Head of caudate nucleus (tissue), 42 donors: ENCODE measurements around the gene C5.
"Not testable (repeated sequence)": the region's sequence is repeated elsewhere in the genome, so short reads cannot be mapped to it uniquely, and the experiment has no call there.

Source experiments
- DNase-seq, 42 donors: peaks; one replicate each; pipeline versions ENCODE4 v3.0.0 to v3.0.0-alpha.2; 2020 to 2021; ENCODE audit warnings: mixed read lengths in 7 of 42
- intact Hi-C: fragments of 100-400 bp; cut with DNase I; formaldehyde crosslinking; loops from one replicate; pipeline ENCODE4 v1.15.0; 2022

C5 gene

GRCh38 chr9:120996409-120996808 lies 53.7 kb downstream of the C5 start:
- intact Hi-C loops: no loop called here
- DNase-seq: no peak

- intact Hi-C loops: loop anchor here (10.0 kb wide), 1 partner anchor 76 kb away; no protein-coding TSS in a partner anchor
- no peak for DNase-seq
Observed at GRCh38 chr9:120989065-120989464, 61.0 kb downstream of the C5 start.

GRCh38 chr9:120985819-120986222 lies 64.3 kb downstream of the C5 start:
- DNase-seq: peak in 7 of 42 donors; percentile 8 to 61 (median 38)
- intact Hi-C loops: loop anchor here (10.0 kb wide), 1 partner anchor 79 kb away; no protein-coding TSS in a partner anchor

- intact Hi-C loops: loop anchor here (10.0 kb wide), 1 partner anchor 81 kb away; no protein-coding TSS in a partner anchor
Observed at GRCh38 chr9:120983259-120983837, 66.7 kb downstream of the C5 start.

GRCh38 chr9:120982836-120983235 lies 67.2 kb downstream of the C5 start:
- intact Hi-C loops: loop anchor here (10.0 kb wide), 1 partner anchor 82 kb away; no protein-coding TSS in a partner anchor

More at GRCh38 chr9:120983259-120983837, 66.7 kb downstream of the C5 start:
- no peak for DNase-seq

GRCh38 chr9:120980951-120981350 lies 69.1 kb downstream of the C5 start:
- intact Hi-C loops: loop anchor here (10.0 kb wide), 1 partner anchor 84 kb away; no protein-coding TSS in a partner anchor
- DNase-seq: no peak

More at GRCh38 chr9:120982836-120983235, 67.2 kb downstream of the C5 start:
- DNase-seq: no peak

GRCh38 chr9:120979797-120980196 lies 70.3 kb downstream of the C5 start:
- DNase-seq: no peak
- intact Hi-C loops: loop anchor here (10.0 kb wide), 1 partner anchor 85 kb away; no protein-coding TSS in a partner anchor

GRCh38 chr9:120978987-120979386 lies 71.1 kb downstream of the C5 start:
- DNase-seq: no peak
- intact Hi-C loops: no loop called here

GRCh38 chr9:120977321-120977720 lies 72.8 kb downstream of the C5 start:
- intact Hi-C loops: no loop called here

GRCh38 chr9:120974921-120975320 lies 75.2 kb downstream of the C5 start:
- intact Hi-C loops: no loop called here

More at GRCh38 chr9:120977321-120977720, 72.8 kb downstream of the C5 start:
- no peak for DNase-seq

GRCh38 chr9:120974181-120974580 lies 75.9 kb downstream of the C5 start:
- intact Hi-C loops: no loop called here
- DNase-seq: no peak

More at GRCh38 chr9:120974921-120975320, 75.2 kb downstream of the C5 start:
- DNase-seq: no peak

- DNase-seq: no peak
- intact Hi-C loops: no loop called here
Observed at GRCh38 chr9:120971938-120972337, 78.1 kb downstream of the C5 start.

GRCh38 chr9:120971471-120971870 lies 78.6 kb downstream of the C5 start:
- intact Hi-C loops: not testable (repeated sequence)

GRCh38 chr9:120970244-120970643 lies 79.8 kb downstream of the C5 start:
- no peak for DNase-seq
- intact Hi-C loops: no loop called here

More at GRCh38 chr9:120971471-120971870, 78.6 kb downstream of the C5 start:
- not testable (repeated sequence) for DNase-seq

GRCh38 chr9:120966013-120966369 lies 84.1 kb downstream of the C5 start:
- intact Hi-C loops: no loop called here
- DNase-seq: peak in 1 of 42 donors; percentile 11

GRCh38 chr9:120965344-120966012 lies 84.6 kb downstream of the C5 start:
- peak in 31 of 42 donors; percentile 11 to 80 (median 42) for DNase-seq

GRCh38 chr9:120961936-120962335 lies 88.1 kb downstream of the C5 start:
- intact Hi-C loops: no loop called here
- DNase-seq: no peak

More at GRCh38 chr9:120965344-120966012, 84.6 kb downstream of the C5 start:
- intact Hi-C loops: no loop called here

GRCh38 chr9:120960001-120960400 lies 90.1 kb downstream of the C5 start:
- no peak for DNase-seq
- intact Hi-C loops: no loop called here

GRCh38 chr9:120956862-120957261 lies 93.2 kb downstream of the C5 start:
- DNase-seq: no peak
- intact Hi-C loops: no loop called here

GRCh38 chr9:120951960-120952618 lies 98.0 kb downstream of the C5 start:
- intact Hi-C loops: no loop called here
- no peak for DNase-seq
